Subcutaneous adipose tissue (tissue), 4 donors: ENCODE data around the gene TATDN2. TPM values are rescaled to one million over a fixed set of nuclear protein-coding genes. Genes with fewer than 3 reads are reported as not detected.

Source experiments
- CTCF ChIP-seq: fragments of 450-650 bp; IDR thresholded peaks from one replicate; pipeline ENCODE4 v1.5.1; 2016; ENCODE audit warnings: low read depth, mild to moderate bottlenecking, control low read depth, antibody characterized with exemption, moderate library complexity
- total RNA-seq, 4 donors: library from RNA; depleted of rRNA; stranded (reverse); fragments of >200 nt; gene quantifications; one replicate each; pipeline ENCODE4 v1.1.0, GENCODE V29; 2016

Gene TATDN2
- total RNA-seq, 4 donors from 2014 or later: 11.9 to 21.9 (median 18.1) TPM

GRCh38 chr3:10228248-10228950 lies 19.9 kb upstream of the TATDN2 start:
- TF ChIP-seq CTCF: no peak

- no peak for TF ChIP-seq CTCF
Observed at GRCh38 chr3:10229576-10229975, 18.7 kb upstream of the TATDN2 start.

GRCh38 chr3:10232137-10232536 lies 16.1 kb upstream of the TATDN2 start:
- TF ChIP-seq CTCF: no peak

GRCh38 chr3:10233988-10234387 lies 14.3 kb upstream of the TATDN2 start:
- no peak for TF ChIP-seq CTCF

DNA sequence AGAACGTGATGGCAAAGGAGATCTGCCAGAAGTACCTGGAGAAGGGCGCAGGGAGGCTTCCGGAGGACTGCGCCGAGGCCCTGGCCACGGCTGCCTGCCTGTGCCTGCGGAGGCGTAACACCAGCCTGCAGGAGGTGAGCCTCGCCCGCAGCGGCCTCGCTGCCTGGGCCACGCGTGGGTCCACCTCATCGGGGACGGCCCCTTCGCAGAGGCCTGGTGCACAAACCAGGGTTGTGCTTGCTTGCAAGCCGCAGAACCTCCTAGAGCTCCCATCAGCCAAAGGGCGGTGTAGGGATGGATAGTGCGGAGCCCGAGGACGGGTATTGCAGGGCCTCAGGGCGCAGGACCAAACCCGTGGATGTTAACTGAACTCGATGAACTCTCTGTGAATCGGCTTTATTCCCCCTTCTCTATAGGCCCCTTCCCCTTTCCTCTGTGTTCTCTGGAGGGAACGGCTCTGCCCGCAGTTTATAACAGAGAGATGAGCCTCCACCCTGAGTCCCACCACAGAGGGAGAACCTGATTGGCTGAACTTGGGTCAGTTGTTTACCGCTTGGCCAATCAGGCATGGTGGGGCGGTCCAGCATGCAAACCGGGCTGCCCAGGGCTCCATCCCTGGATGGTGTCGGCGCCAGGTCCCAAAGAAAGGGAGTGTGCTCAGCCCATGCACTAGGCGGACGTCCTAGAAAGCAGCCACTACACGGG lies 13.6 kb upstream of the TATDN2 start:
- no peak for TF ChIP-seq CTCF

DNA sequence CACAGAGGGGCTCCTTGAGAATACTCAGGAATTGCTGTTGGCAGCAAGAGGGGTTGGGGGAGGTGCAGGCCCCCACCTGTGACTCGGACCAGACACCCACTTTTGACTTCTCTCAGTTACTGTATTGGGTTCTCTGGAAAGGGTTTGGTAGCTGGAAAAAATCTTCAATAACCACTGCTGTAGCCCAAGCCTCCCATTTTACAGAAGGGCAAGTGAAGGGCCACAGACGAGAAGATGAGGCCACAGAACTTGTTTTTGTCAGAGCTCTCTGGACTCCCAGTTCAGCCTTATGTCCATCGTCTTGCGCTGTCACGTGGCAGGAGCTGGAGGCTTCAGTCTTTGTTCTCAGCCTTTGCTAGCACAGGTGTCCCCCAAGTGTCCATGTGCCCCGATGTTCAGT lies 12.7 kb upstream of the TATDN2 start:
- TF ChIP-seq CTCF: no peak

GRCh38 chr3:10238345-10239183 lies 9.7 kb upstream of the TATDN2 start:
- TF ChIP-seq CTCF: no peak
